Hepatocyte (in vitro differentiated cells): ENCODE measurements around the gene ZP1.

Source experiments
- CTCF ChIP-seq: fragments of 200-600 bp; sonication (generic); IDR thresholded peaks from 2 replicates; pipeline ENCODE4 v1.5.1; 2016; ENCODE audit warnings: antibody characterized with exemption, mild to moderate bottlenecking; ENCODE audit not compliant: poor library complexity
- EZH2 ChIP-seq: fragments of 200-600 bp; sonication (generic); IDR thresholded peaks from 2 replicates; pipeline ENCODE4 v1.6.1; 2016; ENCODE audit warnings: antibody characterized with exemption, mild to moderate bottlenecking, borderline replicate concordance

GRCh38 chr11:60897496-60897895, 30.2 kb downstream of the ZP1 start:
- no peak for TF ChIP-seq CTCF
- TF ChIP-seq EZH2, result no peak
